ENCODE measurements around the gene PPP1R3D.

- TF ChIP-seq CTCF (IDR thresholded peaks at IDR 0.05) (no peak), POLR2A (IDR thresholded peaks at IDR 0.05) (no peak)
Measured at GRCh38 chr20:59966428-59966827, 26.3 kb upstream of the PPP1R3D start.

All from esophagus squamous epithelium (tissue), 4 donors.